GM19455 (cell line): ENCODE results near the gene RNF146.
"Not testable (repeated sequence)": the region's sequence is repeated elsewhere in the genome, so short reads cannot be mapped to it uniquely, and the experiment has no call there.

Source experiments
- ATAC-seq: cut with Tn5 transposase; IDR thresholded peaks from one replicate; pipeline ENCODE4 v1.9.1; 2021; ENCODE audit not compliant: unreplicated experiment

The RNF146 gene, protein sequence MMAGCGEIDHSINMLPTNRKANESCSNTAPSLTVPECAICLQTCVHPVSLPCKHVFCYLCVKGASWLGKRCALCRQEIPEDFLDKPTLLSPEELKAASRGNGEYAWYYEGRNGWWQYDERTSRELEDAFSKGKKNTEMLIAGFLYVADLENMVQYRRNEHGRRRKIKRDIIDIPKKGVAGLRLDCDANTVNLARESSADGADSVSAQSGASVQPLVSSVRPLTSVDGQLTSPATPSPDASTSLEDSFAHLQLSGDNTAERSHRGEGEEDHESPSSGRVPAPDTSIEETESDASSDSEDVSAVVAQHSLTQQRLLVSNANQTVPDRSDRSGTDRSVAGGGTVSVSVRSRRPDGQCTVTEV

DNA sequence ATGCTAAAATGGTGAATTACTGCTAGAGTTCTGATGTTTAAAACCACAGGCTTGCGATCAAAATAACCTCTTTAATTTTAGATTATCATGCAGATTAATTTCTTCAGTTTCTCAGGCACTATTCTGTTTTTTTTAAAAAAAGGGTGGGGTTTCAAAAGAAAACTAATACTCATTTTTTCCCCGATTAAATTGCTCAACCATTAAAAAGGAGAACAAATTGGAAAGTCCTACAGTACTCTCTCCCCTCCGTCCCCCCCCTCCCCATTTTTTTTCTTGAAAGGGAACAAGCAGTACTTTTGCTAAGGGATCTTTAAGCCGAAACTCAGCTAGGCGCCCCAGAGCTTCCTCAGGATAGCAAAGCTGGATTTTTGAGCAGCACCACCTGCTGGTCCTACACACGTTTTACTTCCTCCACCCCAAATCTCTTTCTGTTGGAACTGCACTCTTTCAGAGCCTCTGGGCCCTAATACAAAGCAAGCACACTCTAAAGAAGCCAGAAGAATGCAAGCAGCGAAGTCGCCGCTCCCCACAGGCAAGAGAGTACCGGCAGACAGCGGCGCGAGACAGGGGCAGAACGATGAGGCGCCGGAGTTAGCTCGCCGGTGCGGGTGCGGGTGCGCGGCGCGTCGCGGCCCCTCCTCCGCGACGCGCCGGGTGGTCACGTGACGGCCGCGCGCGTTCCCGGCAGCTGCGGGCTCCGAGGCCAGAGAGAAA lies at the start of gene RNF146:
TSS of gene RNF146 (plus strand) at position 687 of the 714 bp plus-strand sequence. CDS start 13,475 bp downstream, outside the sequence.
- ATAC-seq, result peak; percentile 85

DNA sequence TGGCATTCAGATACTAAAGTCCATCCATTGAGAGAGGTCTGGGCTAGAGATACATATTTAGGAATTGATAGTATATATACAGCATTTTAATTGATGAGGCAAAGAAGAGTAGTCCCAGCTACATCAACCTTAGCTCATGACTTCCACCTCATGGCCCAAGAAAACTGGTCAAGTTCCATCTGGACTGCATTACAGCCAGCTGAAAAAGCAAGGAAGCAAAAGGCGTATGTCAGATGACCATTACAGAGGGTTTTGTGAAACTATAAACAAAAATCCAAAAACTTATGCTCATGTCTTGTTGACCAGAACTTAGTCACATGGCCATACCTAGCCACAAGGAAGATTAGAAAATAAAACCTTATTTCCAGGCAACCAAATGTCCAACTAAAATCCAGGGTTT lies 46.8 kb upstream of the RNF146 start:
- ATAC-seq, result no peak

DNA sequence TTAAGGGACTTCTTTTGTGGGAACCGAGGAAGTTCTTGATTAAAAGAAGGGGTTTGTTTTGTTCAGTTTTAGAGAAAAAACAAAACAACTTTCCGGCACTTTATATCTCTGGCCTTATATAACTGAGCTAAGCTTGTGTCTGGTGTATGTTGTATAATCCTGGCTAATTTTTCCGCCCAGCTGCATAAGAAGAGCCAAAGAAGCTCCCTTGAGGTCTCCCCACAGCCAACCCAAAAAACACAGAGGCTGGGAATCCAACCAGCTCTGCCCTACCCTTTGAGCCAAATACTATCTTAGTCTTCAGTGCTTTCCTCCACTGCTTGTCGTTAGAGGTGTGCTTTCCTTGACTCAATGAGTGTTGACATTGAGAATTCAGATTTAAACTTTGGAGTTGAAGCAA lies 45.5 kb upstream of the RNF146 start:
- ATAC-seq, result no peak

DNA sequence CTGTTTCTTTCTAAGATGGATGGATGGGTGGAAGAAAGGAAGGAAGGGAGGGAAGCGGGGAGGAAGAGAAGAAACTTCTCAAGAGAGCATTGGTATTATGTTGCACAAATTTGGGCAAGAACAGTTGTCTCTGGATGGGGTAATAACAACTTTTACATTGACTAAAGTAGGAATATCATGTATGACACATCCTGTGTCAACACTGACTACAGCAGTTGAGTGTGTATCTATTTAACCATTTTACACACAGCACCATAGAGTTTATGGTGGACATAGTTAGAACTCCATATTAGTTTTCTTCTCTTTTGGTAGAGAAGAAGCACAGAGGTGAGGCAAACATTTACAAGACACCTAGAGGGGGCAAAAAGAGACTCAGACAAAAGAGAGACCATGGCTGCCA lies 44.2 kb upstream of the RNF146 start:
- no peak for ATAC-seq

DNA sequence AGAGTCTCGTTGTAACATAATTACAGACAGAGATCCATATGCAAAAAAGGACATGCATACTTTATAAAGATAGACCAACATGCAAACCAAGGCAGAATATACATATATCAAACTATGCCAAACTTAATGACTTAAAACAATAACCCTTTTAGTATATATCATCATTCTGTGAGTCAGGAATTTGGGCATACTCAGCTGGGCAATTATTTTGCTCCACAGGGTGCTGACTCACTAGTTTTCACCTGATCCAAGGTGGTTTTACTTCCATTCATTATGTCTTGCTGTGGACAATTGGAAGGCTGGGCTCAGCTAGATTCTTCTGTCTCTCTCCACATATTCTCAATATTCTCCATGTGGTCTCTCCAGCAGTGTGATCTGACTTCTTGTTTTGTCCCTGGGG lies 41.2 kb upstream of the RNF146 start:
- no peak for ATAC-seq

DNA sequence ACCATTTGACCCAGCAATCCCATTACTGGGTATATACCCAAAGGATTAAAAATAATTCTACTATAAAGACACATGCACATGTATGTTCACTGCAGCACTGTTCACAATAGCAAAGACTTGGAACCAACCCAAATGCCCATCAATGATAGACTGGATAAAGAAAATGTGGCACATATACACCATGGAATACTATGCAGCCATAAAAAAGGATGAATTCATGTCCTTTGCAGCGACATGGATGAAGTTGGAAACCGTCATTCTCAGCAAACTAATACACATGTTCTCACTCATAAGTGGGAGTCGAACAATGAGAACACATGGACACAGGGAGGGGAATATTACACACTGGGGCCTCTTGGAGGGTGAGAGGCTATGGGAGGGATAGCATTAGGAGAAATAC lies 32.8 kb upstream of the RNF146 start:
- not testable (repeated sequence) for ATAC-seq

DNA sequence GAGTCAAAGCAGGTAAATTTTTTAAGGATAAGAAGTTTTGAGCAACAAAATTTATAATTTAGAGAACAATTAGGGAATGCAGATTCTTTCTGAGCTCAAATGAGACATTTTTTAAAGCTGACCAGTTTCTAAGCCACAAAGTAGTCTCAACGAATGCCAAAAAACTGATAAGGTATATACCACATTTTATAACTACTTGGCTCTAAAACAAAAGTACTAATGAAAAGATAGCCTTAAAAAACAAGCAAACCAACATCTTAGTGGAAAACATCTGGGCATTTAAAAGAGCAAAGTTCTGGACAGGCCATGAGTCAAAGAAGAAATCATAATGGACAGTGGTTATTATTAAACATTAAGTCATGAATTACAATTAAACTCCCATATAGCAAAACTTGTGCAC lies 23.2 kb upstream of the RNF146 start:
- no peak for ATAC-seq

DNA sequence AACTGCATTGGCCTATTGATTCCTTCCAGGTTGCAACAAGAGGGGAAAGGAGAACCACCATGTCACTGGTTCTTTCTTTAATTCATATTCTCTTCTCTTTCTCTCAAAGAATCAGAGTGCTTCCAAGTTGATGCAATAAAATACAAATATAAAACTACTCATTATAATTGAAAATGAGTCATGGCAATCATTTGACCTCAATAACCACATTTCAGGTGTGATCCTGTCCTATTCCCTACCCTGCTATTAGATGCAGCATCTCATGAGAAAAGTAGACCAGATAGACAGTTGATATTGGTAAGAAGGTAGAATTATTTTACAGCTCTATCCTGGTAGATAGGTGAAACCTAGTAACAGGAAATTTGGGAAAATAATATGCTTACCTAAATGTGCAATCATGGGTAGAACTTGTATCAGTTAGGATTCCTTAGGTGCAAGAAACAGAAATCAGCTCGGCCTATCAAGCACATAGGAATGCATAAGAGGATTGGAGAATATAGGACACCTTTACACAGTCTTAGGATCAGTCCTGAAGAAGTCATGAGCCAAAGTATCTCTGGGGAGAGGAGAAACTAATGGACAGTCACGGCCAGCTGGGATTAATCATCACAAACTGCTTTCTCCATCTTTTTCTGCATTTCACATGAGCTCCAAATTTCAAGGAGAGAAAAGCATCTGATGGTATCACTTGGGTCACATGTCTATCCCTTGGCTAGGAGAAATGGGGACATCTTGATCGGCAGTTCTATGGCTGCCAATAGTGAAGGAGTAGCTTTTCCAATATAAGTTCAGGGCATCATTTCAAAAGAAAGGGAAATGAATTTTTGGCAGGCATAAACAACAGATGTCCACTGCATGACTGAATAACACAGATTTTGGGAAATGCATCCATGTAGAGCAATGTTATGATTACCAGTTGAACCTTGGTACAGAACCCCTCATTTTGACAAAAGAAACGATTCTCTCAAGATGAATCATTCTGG lies 19.3 kb upstream of the RNF146 start:
- ATAC-seq, result no peak

DNA sequence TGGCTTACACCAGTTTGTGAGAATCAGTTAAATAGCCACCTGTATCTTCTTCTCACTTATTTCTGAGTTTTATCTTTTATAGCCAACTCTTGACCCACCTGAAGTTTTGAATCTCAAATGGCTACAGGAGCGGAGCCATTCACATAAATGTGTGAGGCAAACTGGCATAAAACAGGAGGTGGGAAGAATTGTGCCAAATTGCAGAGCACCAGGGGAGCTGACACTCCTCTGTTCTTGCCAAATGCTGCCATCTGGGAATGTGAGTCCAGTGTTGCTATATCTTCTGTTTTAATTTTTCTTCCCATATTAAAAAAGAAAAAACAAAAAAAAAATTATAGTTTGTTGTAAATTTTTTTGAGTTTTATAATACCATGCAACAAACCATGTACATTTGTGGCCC lies 17.0 kb upstream of the RNF146 start:
- ATAC-seq, result no peak

DNA sequence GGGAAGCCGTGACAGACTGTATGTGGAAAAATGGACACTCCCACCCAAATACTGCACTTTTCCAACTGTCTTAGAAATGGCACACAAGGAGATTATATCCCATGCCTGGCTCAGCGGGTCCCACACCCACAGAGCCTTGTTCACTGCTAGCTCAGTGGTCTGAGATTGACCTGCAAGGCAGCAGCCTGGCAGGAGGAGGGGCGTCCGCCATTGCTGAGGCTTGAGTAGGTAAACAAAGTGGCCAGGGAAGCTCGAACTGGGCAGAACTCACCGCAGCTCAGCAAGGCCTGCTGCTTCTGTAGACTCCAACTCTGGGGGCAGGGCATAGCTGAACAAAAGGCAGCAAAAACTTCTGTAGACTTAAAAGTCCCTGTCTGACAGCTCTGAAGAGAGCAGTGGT lies 11.4 kb upstream of the RNF146 start:
- ATAC-seq, result no peak

DNA sequence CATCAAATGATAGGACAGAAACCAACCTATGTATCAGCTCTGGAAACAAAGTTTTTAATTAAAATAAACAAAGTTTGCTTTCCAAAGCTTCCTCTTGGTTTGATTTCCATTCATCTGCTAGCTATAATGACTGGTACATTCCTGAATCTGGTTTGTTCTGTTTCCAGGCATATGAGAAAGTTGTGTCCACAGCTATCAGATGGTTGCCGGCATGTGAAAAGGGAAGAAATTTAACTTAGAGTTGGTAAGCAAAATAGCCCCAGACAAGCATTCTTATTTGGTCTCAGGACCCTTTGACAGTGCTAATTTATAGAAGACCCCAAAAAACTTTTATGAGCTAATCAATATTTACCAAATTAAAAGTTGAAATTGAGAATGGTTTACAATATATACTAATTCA lies 3.8 kb upstream of the RNF146 start:
- no peak for ATAC-seq

DNA sequence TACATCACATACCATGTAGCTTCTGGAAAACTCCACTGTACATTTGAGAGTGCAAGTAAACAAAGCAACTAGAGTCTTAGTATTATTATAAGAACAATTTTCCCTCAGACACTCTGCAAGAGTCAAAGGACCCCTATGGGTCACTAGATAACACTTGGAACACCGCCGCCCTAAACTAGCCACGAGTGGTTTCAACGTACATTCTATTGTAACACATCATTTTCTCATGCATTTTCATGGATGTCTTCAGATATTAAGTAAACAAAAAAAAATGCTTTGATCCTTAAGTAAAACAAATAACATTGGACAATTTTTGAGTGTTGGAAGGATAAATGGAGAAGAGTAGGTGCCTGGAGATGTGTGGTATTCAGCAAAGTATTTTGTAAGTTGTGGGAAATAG lies 3.2 kb upstream of the RNF146 start:
- ATAC-seq, result no peak

DNA sequence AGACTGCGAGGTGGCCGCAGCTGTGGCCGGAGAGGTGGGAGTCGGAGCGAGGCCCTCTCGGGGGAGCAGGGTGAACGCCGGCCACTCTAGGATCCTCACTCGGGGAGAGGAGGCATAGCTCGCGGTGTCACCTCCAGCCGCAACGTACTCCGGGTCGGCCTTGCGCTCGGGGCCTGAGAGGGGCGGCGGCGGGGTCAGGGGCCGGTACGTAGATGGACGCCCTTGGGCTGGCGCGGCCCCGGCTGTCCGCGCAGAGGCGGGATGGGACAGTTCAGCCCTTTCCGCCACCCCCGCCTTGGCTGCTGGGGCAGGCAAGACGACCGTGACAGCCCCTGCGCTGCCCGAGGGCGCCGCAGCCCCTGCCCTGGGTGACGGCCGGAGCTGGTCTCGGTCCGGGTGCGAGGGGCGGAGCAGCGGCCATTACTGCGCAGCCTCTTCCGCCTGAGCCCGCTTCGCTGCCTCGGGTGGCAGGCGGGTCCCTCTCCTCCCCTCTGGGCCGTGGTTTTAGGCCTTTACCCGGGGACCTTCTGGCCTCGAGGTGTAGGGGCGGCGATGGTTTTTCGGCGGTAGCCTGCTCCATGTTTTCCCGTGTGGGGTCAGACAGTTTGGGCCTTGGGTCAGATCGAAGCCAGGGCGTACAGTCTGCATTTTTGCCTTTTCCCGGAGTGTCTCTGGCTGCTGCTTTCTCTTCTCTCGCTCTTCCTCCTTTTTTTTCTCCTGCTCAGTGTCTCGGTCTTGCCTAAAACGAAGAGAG lies 405 bp downstream of the RNF146 start:
- ATAC-seq, result peak; percentile 82

DNA sequence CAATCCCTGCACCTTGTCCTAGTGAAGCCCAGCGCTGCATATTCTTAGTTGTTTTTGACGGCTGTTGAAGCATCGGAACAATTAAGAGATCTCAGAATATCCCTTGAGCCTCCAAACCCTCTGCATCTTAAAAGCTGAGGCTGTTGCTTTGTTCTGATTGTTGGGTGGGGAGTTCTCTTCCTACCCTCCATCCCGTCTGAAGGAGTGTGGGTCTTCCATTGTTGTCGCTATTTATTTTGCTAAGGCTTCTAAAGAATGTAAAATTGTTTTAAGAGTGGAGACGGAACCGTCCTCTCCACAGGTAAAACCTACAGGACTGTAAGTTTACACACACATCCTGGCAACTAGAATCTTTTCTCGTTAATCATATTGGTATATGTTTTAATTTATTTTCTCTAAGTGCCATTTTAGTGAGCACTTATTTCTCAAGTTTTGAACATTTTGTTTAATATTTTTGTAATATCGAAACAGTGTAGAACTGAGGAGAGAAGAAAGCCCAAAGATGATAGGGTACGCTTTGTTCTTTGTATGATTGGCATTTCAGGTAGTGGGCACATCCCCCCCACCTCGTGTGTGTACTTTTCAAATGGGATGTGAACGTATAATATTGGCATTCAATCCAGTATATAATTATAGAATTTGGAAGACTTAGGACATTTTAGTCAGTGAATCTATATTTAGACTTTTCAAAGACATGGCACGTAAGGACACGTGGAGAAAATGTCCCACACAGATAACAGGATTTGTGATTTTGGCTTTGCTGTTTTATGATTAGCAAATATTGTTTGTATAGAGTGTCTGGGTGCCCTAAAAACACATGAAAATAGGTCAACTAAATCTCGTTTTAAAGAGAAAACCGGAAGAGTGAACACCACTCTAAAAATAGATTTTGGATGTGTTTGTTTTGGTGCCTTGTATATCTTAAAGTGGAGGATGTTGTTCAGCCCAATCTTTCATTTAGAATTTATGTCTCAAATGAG lies 1.3 kb downstream of the RNF146 start:
- ATAC-seq, result peak; percentile 0

DNA sequence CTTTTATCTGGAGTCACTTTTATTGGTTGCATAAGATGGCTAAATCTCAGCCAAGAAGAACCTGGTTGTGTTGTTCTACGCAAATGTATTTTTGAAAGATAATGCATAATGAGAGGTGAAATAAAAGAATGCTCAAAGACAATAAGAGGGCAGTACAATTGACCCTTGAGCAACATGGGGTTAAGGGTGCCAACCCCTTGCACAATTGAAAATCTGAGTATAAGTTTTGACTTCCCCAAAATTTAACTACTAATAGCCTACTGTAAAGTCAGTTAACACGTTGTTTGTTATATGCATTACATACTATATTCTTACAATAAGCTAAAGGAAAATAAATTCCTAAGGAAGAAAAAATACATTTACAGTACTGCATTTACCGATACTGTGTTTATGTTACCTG lies 5.9 kb downstream of the RNF146 start:
- ATAC-seq, result no peak

DNA sequence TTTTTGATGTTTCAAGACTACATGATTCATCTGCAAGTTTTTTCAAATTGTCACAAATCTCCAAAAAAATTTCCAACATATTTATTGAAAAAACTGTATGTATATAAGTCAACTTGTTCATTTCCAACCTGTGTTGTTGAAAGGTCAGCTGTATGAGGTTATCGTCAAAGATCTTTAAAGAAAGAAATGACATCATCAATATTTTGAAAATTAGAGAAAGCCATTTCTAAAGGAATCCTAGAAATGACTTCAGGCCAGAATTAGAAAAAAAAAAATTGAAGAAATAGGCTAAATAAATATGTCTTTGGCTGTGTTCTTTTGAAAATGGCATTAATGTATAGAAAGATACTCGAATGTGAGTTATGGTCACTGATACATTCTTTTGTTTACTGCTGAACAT lies 6.8 kb downstream of the RNF146 start:
- no peak for ATAC-seq

DNA sequence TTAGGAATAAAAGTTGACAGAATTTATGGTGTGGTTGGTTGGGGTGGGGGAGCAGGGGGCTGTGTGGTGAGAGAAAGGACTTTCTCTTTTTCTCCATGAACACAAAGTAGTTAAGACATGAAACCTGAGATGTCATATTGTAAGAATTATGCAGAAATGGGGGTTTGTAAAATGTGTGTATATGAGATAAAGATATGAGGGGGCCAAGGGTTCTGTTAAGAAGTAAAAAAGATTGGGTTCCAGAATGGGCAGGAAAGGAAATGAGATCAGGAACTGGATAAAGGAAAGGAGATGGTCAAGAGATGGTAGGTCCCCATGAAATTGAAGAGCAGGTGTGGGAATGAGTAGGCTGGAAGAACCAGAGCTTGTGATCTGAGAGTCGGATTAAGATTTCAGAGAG lies 9.7 kb downstream of the RNF146 start:
- no peak for ATAC-seq

DNA sequence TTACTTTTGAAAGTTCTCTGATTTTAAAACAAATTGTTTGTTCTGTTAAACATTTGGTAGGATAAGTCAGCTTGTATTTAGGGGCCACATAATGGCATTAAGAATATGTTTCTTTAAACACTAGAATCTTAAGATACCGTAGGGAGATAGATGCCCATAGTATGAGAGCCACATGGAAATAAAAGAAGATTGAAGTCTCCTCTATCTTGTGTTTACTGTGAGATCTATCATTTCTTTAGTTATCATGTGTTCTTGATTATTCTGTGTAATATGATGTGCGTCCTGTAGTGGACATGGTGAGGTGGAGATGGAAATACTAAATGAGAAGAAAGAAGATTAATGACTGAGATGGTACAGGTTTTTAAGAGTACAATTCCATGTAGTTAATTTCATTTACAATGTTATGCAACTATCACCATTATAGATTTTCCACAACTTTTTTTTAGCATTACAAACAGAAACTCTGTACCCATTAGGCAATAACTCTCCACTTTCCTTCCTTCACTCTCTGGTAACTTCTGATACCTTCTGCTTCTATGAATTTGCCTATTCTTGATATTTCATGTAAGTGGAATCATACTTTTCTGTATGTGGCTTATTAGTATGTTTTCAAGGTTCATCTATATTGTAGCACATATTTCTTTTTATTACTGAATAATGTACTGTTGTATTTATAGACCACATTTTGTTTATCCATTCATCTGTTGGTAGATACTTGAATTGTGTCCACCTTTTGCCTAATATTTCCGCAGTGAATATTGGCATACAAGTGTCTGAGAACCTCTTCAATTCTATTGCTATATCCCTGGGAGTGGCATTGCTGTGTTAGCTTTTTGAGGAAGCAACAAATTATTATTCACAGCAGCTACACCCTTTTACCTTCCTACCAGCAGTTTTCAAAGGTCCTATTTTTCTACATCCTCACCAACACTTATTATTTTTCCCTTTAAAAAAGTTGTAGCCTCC lies 11.5 kb downstream of the RNF146 start:
- no peak for ATAC-seq
